ENCODE data around the gene LRRC56. TPM values are rescaled to one million over a fixed set of nuclear protein-coding genes. Genes with fewer than 3 reads are reported as not detected.

LRRC56 gene
- total and polyA plus RNA-seq, 9 of the 15 experiments (the other 6 are each of a cell fraction or from before 2014, with no cell fraction given), result 0.03 to 4.5 (median 1.0) TPM; not detected in 1

- TF ChIP-seq CXXC5 (CRISPR knock-in tag; IDR thresholded peaks at IDR 0.05) (peak; percentile 97), U2AF2 (optimal IDR thresholded peaks at IDR 0.05; ENCODE audit: low read depth, low read length) (no peak), CGGBP1 (CRISPR knock-in tag; IDR thresholded peaks at IDR 0.05) (no peak), RBM25 (IDR thresholded peaks at IDR 0.05; ENCODE audit: low read depth, low read length, severe bottlenecking) (peak; percentile 99), HCFC1 (IDR thresholded peaks at IDR 0.05; ENCODE audit: low read depth, low read length) (peak; percentile 9), ESRRA (IDR thresholded peaks at IDR 0.05; ENCODE audit: borderline replicate concordance, low read depth) (peak; percentile 58; the same call in 1 of the 2 replicates), CCNT2 (IDR thresholded peaks at IDR 0.05; ENCODE audit: borderline replicate concordance, extremely low read depth, insufficient read length, low read depth, low read length) (peak; percentile 94), MBD2 (IDR thresholded peaks at IDR 0.05; ENCODE audit: borderline replicate concordance, low read depth) (peak; percentile 58; the same call in 1 of the 2 replicates)
Observed at GRCh38 chr11:568306-569157, 31.2 kb downstream of the LRRC56 start (continued).
